Activated T-cell treated with anti-CD3 and anti-CD28 coated beads, Interleukin-2, amount 50 U/mL, for 48 hours (primary cell): ENCODE data around the gene IPO11.
"Not testable (repeated sequence)": the region's sequence is repeated elsewhere in the genome, so short reads cannot be mapped to it uniquely, and the experiment has no call there.

Source experiments
- DNase-seq, 2 experiments: peaks; one replicate each; pipeline ENCODE4 v3.0.0-alpha.2; 2020

The IPO11 gene

DNA sequence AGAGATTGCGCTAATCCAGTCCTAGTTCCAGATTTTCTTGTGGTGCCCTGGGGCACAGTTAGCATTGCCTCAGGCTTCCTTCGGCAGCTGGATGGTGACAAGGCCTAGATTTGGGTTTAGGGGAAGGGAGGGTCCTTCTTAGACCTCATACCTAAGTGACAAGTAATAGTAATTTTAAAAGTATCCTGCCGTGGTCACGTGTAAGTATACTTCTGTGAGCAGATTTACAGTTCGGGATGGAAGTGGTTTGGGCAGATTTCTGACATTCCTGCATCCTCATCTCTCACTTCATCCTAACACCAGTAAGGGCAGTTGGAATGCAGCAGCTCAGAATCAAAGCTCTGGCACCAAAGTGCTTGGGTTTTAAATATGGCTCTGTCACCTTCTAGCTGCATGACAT is 237.6 kb downstream of the IPO11 start:
- no peak for DNase-seq

DNA sequence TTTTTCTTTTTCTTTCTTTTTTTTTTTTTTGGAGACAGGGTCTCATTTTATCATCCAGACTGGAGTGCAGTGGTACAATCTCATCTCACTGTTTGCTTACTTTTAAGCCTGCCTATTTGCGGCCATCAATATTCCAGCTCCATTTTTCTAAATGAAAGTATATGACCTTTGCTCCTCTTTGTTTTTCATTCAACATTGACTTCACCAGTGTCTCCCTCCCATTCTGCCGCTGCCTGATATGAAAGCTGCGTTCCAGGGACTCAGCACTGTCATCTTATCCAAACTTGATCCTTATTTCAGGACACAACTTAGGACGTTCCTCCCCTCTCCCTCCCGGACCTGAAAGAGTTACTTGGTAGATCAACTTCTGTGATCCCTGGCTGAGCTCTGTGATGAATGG is 239.7 kb downstream of the IPO11 start:
- no peak for DNase-seq

- DNase-seq = no peak
These were observed 240.7 kb downstream of the IPO11 start for GRCh38 chr5:62653001-62653863.

DNA sequence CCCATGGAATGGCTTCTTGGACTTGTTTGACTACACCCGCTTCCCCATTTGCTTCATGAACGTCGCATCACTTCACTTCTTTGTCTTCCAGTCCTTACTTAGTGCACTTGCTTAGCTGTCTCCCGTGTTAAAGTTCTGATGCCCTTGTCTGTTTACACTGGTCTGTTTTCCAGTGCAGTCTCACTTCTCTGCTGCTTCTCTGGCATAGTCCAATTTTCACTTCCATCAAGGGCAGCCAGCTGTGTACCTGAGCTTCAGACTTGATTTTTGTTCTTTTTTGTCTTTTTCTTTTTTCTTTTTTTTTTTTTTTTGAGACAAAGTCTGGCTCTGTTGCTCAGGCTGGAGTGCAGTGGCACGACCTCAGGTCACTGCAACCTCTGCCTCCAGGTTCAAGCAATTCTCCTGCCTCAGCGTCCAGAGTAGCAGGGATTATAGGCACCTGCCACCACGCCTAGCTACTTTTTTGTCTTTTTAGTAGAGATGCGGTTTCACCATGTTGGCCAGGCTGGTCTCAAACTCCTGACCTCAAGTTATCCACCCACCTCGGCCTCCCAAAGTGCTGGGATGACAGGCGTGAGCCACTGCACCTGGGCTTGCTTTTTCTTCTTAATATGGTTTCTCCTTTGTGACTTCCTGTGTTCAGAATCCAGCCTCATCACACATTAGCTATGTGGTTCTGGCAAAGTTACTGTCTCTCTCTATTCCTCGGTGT is 241.5 kb downstream of the IPO11 start:
- DNase-seq = no peak

- not testable (repeated sequence) for DNase-seq
These were observed 245.2 kb downstream of the IPO11 start for GRCh38 chr5:62657772-62658171.

DNA sequence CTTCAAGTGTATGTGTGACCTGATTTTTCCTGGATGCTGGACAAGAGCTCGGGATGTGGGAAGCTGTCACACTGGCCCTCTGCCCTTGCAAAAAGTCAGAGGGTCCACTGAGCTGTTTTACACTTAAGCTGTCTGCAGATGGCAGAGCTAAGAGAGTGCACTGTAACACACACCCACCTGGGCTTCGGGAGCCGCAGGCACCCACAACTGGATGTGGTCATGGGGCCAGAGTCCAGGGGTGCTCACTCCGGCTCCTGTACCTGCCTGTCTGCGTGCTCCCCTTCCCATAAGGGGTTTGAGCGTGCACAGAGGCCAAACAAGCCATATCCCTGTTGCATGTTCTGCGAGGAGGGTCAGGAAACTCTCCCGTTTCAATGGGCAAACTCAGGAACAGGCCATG is 248.6 kb downstream of the IPO11 start:
- no peak for DNase-seq

DNA sequence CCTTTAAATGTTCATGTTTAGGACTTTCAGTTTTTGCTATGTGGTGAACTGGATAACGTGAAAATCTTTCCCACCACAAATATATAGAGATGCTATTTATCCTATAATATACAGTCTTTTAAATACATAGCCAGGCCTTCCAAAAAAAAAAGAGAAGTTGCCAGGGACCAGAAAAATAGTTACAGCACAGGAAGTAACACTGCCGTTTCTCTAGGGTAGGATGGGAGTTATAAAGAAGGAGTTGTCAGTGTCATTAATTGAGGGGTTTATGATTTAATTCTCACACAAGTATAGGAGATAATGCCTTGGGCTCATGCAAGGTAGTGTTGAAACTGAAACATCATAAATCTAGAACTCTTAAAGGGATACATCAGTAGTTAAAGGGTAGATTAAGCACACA is 250.0 kb downstream of the IPO11 start:
- no peak for DNase-seq

- no peak for DNase-seq
These were observed 258.9 kb downstream of the IPO11 start for GRCh38 chr5:62671479-62671878.

- not testable (repeated sequence) for DNase-seq
These were observed 264.0 kb downstream of the IPO11 start for GRCh38 chr5:62676596-62676995.
